HepG2 (cell line): ENCODE data around the gene PAQR6. TPM values are rescaled to one million over a fixed set of nuclear protein-coding genes. Genes with fewer than 3 reads are reported as not detected.

ENCODE experiments used
- AKNA ChIP-seq: sonication (generic); formaldehyde crosslinking; IDR thresholded peaks from 2 replicates; pipeline ENCODE4 v1.4.0; 2020; ENCODE audit warnings: missing genetic modification reagents, borderline replicate concordance
- ARNT ChIP-seq: fragments of 450-650 bp; IDR thresholded peaks from 2 replicates; pipeline ENCODE4 v1.6.1; 2017
- FOXK2 ChIP-seq: fragments of 450-650 bp; IDR thresholded peaks from 2 replicates; pipeline ENCODE4 v1.6.1; 2016
- GATAD2A ChIP-seq: IDR thresholded peaks from 2 replicates; pipeline ENCODE4 v1.6.1; 2016
- HMGXB4 ChIP-seq, 2 experiments: sonication (generic) in 1 of 2; formaldehyde crosslinking in 1 of 2; IDR thresholded peaks; 2 replicates each; pipeline versions ENCODE4 v1.4.0 to v1.6.1; 2018 to 2020; ENCODE audit warnings: missing genetic modification reagents in 2 of 2, borderline replicate concordance in 1 of 2, low read depth in 1 of 2, mild to moderate bottlenecking in 1 of 2, missing biosample characterization in 1 of 2
- KLF16 ChIP-seq, 2 experiments: sonication (generic) in 1 of 2; formaldehyde crosslinking in 1 of 2; IDR thresholded peaks; 2 replicates each; pipeline versions ENCODE4 v1.6.1 to v1.8.0; 2016 to 2023; ENCODE audit warnings: missing genetic modification reagents in 2 of 2, missing compliant biosample characterization in 1 of 2
- MAFF ChIP-seq: IDR thresholded peaks from 2 replicates; pipeline ENCODE4 v1.6.1; 2011; ENCODE audit warnings: low read depth, low read length, improper control_type of control experiment
- NFKB2 ChIP-seq: sonication (generic); formaldehyde crosslinking; IDR thresholded peaks from 2 replicates; pipeline ENCODE4 v1.4.0; 2020; ENCODE audit warnings: missing genetic modification reagents, borderline replicate concordance
- NFYC ChIP-seq: IDR thresholded peaks from 2 replicates; pipeline ENCODE4 v1.6.1; 2016; ENCODE audit warnings: missing genetic modification reagents, missing compliant biosample characterization
- POGZ ChIP-seq: sonication (generic); formaldehyde crosslinking; IDR thresholded peaks from 2 replicates; pipeline ENCODE4 v1.4.0; 2020; ENCODE audit warnings: mild to moderate bottlenecking, missing genetic modification reagents
- SSRP1 ChIP-seq: IDR thresholded peaks from 2 replicates; pipeline ENCODE4 v1.6.1; 2016; ENCODE audit warnings: control low read depth
- STAT6 ChIP-seq: sonication (generic); formaldehyde crosslinking; IDR thresholded peaks from 2 replicates; pipeline ENCODE4 v1.4.0; 2020; ENCODE audit warnings: missing genetic modification reagents, mild to moderate bottlenecking, borderline replicate concordance
- TBP ChIP-seq: sonication (generic); formaldehyde crosslinking; IDR thresholded peaks from 2 replicates; pipeline ENCODE4 v1.5.0; 2020; ENCODE audit warnings: missing genetic modification reagents
- YEATS4 ChIP-seq: sonication (generic); formaldehyde crosslinking; IDR thresholded peaks from 2 replicates; pipeline ENCODE4 v1.4.0; 2020; ENCODE audit warnings: missing genetic modification reagents, borderline replicate concordance
- ZMYM4 ChIP-seq: sonication (generic); formaldehyde crosslinking; IDR thresholded peaks from 2 replicates; pipeline ENCODE4 v1.8.1; 2023; ENCODE audit warnings: mild to moderate bottlenecking, missing genetic modification reagents
- ZNF224 ChIP-seq: sonication (generic); formaldehyde crosslinking; IDR thresholded peaks from 2 replicates; pipeline ENCODE4 v1.5.0; 2020; ENCODE audit warnings: mild to moderate bottlenecking, missing genetic modification reagents
- ZNF280B ChIP-seq: sonication (generic); formaldehyde crosslinking; IDR thresholded peaks from 2 replicates; pipeline ENCODE4 v1.5.0; 2020; ENCODE audit warnings: missing genetic modification reagents, mild to moderate bottlenecking, borderline replicate concordance
- ZNF430 ChIP-seq: sonication (generic); formaldehyde crosslinking; IDR thresholded peaks from 2 replicates; pipeline ENCODE4 v1.9.0; 2021; ENCODE audit warnings: mild to moderate bottlenecking, missing genetic modification reagents
- polyA plus RNA-seq, 8 experiments: library from polyadenylated mRNA; depleted of rRNA in 3 of 8; stranded (reverse) in 7 of 8; unstranded in 1 of 8; fragments of >200 nt; fragmentation: Illumina TruSeq in 4 of 8; extraction: Trizol in 4 of 8; gene quantifications; 2 replicates each; pipeline versions ENCODE4 v1.2.1 to v1.2.3, GENCODE V29; 2011 to 2016; ENCODE audit warnings: low read depth in 4 of 8, missing spikeins in 1 of 8, mixed read lengths in 1 of 8; ENCODE audit not compliant: insufficient read depth in 1 of 8
- total RNA-seq, 5 experiments: library from RNA; depleted of rRNA; stranded (reverse); fragments of >200 nt; fragmentation: Illumina TruSeq; extraction: Trizol; gene quantifications; 2 replicates each; pipeline ENCODE4 v1.2.3, GENCODE V29; 2016; ENCODE audit warnings: low read depth in 1 of 5

The PAQR6 gene
- total and polyA plus RNA-seq, 2 of the 13 experiments (the other 11 are each of a cell fraction or from before 2014, with no cell fraction given): 0.82 to 1.4 TPM

GRCh38 chr1:156291226-156292061 is 43.6 kb upstream of the PAQR6 start (continued):
- peak; percentile 3 to 73; a peak in 2 of 4 replicates for TF ChIP-seq HMGXB4 (CRISPR knock-in tag; IDR thresholded peaks at IDR 0.05; ENCODE audit: borderline replicate concordance in 1 of 2, low read depth in 1 of 2)
- TF ChIP-seq FOXK2: no peak; the same call in 1 of the 2 replicates
- peak; percentile 89; the same call in 1 of the 2 replicates for TF ChIP-seq ZNF224 (CRISPR knock-in tag)
- peak; percentile 85 for TF ChIP-seq GATAD2A (CRISPR knock-in tag)
- TF ChIP-seq MAFF: no peak
- TF ChIP-seq YEATS4 (CRISPR knock-in tag): peak; percentile 81; the same call in 1 of the 2 replicates
- TF ChIP-seq AKNA (CRISPR knock-in tag): no peak
- peak in 1 of 2 experiments; percentile 30; a peak in 1 of 4 replicates for TF ChIP-seq KLF16 (CRISPR knock-in tag; IDR thresholded peaks at IDR 0.05)
- peak; percentile 40; the same call in 1 of the 2 replicates for TF ChIP-seq ZNF430 (CRISPR knock-in tag)
- 0 out of 2 replicates have a peak, but pooled peaks have one; percentile 49 for TF ChIP-seq SSRP1 (CRISPR knock-in tag)
- peak; percentile 67; the same call in 1 of the 2 replicates for TF ChIP-seq STAT6 (CRISPR knock-in tag)
- TF ChIP-seq NFYC (CRISPR knock-in tag): 0 out of 2 replicates have a peak, but pooled peaks have one; percentile 12
- TF ChIP-seq ARNT: no peak
- TF ChIP-seq TBP: no peak
- TF ChIP-seq ZNF280B (CRISPR knock-in tag): peak; percentile 63; the same call in 1 of the 2 replicates
- TF ChIP-seq ZMYM4 (CRISPR knock-in tag): peak; percentile 63; the same call in 1 of the 2 replicates
- TF ChIP-seq POGZ (CRISPR knock-in tag): peak; percentile 88
- peak; percentile 31; the same call in 1 of the 2 replicates for TF ChIP-seq NFKB2 (CRISPR knock-in tag)
